ENCODE measurements around the gene CARD11.

CARD11 gene

GRCh38 chr7:2982401-2982800 is 61.3 kb downstream of the CARD11 start:
- TF ChIP-seq, protein P1, sequence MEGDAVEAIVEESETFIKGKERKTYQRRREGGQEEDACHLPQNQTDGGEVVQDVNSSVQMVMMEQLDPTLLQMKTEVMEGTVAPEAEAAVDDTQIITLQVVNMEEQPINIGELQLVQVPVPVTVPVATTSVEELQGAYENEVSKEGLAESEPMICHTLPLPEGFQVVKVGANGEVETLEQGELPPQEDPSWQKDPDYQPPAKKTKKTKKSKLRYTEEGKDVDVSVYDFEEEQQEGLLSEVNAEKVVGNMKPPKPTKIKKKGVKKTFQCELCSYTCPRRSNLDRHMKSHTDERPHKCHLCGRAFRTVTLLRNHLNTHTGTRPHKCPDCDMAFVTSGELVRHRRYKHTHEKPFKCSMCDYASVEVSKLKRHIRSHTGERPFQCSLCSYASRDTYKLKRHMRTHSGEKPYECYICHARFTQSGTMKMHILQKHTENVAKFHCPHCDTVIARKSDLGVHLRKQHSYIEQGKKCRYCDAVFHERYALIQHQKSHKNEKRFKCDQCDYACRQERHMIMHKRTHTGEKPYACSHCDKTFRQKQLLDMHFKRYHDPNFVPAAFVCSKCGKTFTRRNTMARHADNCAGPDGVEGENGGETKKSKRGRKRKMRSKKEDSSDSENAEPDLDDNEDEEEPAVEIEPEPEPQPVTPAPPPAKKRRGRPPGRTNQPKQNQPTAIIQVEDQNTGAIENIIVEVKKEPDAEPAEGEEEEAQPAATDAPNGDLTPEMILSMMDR (conservative IDR thresholded peaks at IDR 0.05): no peak
- no peak for TF ChIP-seq ZFX (IDR thresholded peaks at IDR 0.05)
- no peak overlapping the region for H3K27ac ChIP-seq

DNA sequence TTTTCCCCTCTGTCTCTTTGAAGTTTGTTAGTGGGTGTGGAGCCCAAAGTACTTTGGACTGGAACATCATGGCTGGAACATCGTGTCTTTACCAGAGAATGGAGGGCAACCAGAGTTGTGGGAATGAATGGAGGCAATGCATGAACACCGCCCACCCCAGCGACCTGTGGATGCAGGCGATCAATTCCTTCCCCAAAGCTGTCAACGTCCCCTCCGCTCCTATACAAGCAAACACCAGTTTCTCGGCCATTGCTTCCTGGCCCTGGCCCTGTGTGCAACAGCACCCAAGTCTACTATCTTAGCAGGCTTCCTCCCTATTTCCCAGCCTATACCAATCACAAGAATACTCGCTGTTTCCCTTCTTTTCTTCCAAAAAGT is 62.6 kb downstream of the CARD11 start:
- H3K27ac ChIP-seq: no peak overlapping the region
- TF ChIP-seq, protein P1 (conservative IDR thresholded peaks at IDR 0.05): no peak
- TF ChIP-seq ZFX (IDR thresholded peaks at IDR 0.05): no peak

DNA sequence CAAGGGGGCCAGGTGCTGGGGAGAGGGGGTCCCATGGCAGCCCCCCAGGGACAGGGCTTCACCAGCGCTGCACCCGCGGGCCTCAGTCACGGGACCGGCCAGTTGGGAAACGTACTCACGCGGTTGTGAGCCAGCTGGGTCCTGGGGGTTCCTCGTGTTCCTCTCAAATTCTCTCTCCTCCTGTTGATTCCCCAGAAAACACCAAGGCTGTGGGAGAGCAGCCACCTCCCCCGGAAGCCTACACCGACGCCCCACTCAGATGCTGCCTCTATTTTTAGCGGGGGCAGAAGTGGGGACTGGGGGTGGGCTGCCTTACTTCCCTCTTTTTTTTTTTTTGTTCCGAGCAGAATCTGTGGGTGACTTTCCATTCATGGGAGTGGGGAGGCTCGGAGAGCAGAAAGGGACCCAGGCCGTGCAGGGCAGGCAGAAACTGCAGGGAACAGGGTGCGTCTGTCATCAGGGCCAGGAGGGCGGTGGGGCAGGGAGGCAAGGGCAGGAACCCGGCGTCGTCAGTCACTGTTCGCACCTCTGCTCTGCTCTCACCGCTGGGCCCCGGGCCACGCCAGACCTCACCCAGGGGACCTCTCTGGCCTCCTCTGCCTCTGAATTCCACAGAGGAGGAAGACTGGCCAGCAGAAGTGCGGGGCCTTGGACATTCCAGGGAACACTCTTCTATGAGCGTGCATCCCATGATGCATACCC is 63.1 kb downstream of the CARD11 start:
- TF ChIP-seq, protein P1 (conservative IDR thresholded peaks at IDR 0.05): no peak
- no peak for TF ChIP-seq ZFX (IDR thresholded peaks at IDR 0.05)
- H3K27ac ChIP-seq: no peak overlapping the region

DNA sequence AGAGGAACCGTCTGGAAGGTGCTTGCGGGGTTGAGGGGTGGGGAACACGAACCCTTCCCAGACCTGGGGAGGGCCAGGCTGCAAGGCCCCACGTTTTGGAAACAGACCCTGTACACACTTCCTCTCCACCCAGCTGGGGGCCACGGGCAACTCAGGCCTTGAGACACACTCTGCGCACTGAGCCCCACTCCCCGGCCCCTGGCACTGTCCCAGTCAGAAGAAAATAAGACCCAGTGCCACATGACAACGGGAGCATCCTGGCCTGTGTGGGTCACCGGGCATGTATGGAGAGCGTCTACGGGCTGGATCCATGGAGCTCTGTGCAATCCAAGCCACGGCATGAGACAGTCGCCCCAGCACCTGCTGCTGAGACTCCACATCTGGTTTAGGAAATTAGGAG is 63.7 kb downstream of the CARD11 start:
- no peak for TF ChIP-seq ZFX (IDR thresholded peaks at IDR 0.05)
- TF ChIP-seq, protein P1 (conservative IDR thresholded peaks at IDR 0.05): no peak
- no peak overlapping the region for H3K27ac ChIP-seq

- no peak overlapping the region for H3K27ac ChIP-seq
- no peak for TF ChIP-seq ZFX (IDR thresholded peaks at IDR 0.05)
- TF ChIP-seq, protein P1 (conservative IDR thresholded peaks at IDR 0.05): no peak
Observed at GRCh38 chr7:2979201-2979631, 64.5 kb downstream of the CARD11 start.

DNA sequence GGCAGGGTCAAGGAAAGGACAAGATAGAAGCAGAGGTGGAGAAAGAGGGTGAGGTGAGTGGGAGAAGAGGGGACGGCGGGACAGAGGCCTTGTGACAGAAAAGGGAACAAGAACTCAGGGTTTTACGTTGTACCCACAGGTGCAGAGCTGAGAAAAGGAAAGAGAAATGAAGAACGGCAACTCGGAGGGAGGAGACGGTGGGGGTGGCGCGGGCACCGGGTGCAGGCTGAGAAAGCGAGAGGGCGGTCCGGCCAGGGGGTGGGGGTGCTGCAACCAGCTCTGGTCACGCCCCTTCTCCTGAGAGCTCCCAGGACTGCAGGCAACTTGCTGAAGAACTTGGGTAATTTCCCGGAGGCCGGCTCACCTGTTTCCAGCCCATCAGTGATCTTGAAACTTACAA is 65.3 kb downstream of the CARD11 start:
- no peak for TF ChIP-seq ZFX (IDR thresholded peaks at IDR 0.05)
- TF ChIP-seq, protein P1 (conservative IDR thresholded peaks at IDR 0.05): no peak
- no peak overlapping the region for H3K27ac ChIP-seq

GRCh38 chr7:2975821-2976371 is 67.8 kb downstream of the CARD11 start:
- no peak for TF ChIP-seq ZFX (IDR thresholded peaks at IDR 0.05)
- TF ChIP-seq, protein P1 (conservative IDR thresholded peaks at IDR 0.05): no peak
- no peak overlapping the region for H3K27ac ChIP-seq
